Measurements from ENCODE around the gene FUBP1.

- no peak for TF ChIP-seq RFX5 (IDR thresholded peaks at IDR 0.05; ENCODE audit: borderline replicate concordance, low read depth, low read length)
- TF ChIP-seq CTCF (IDR thresholded peaks at IDR 0.05; ENCODE audit: control extremely low read depth in 1 of 3, insufficient read depth in 1 of 3, low read depth in 1 of 3, low read length in 3 of 3) = no peak
- no peak for TF ChIP-seq POLR2A (IDR thresholded peaks at IDR 0.05; ENCODE audit: control extremely low read depth in 1 of 2, low read depth in 2 of 2, low read length in 2 of 2)
These were observed 6.8 kb downstream of the FUBP1 start for GRCh38 chr1:77972080-77972479.

Data from H1 (cell line).